ENCODE data around the gene G6PD.
A peak's percentile ranks its signal among the peaks of the same experiment; 100 is the strongest.
"Not testable (repeated sequence)": the region's sequence is repeated elsewhere in the genome, so short reads cannot be mapped to it uniquely, and the experiment has no call there.

The G6PD gene

GRCh38 chrX:154546354-154547244 lies at the start of gene G6PD:
Gene G6PD (minus strand): TSS chrX:154546846. CDS start chrX:154546155, 691 bp downstream.
- peak; percentile 53 to 62 for DNase-seq (ENCODE audit: low read depth in 2 of 2)

GRCh38 chrX:154595559-154596249 lies 49.1 kb upstream of the G6PD start:
- no peak for DNase-seq (ENCODE audit: low read depth in 2 of 2)

- DNase-seq (ENCODE audit: low read depth in 2 of 2): no peak
These were observed 47.8 kb upstream of the G6PD start for GRCh38 chrX:154594491-154594890.

- DNase-seq (ENCODE audit: low read depth in 2 of 2): no peak
These were observed 46.6 kb upstream of the G6PD start for GRCh38 chrX:154593201-154593600.

GRCh38 chrX:154592505-154592904 lies 45.9 kb upstream of the G6PD start:
- DNase-seq (ENCODE audit: low read depth in 2 of 2): no peak

GRCh38 chrX:154590415-154590814 lies 43.8 kb upstream of the G6PD start:
- DNase-seq (ENCODE audit: low read depth in 2 of 2): not testable (repeated sequence)

GRCh38 chrX:154584585-154585183 lies 38.0 kb upstream of the G6PD start, which contains the start of gene CTAG1A:
Gene CTAG1A (plus strand): TSS chrX:154585133. CDS start chrX:154585207, 74 bp downstream.
- DNase-seq (ENCODE audit: low read depth in 2 of 2): not testable (repeated sequence)

GRCh38 chrX:154582994-154583393 lies 36.3 kb upstream of the G6PD start:
- DNase-seq (ENCODE audit: low read depth in 2 of 2): not testable (repeated sequence)

- DNase-seq (ENCODE audit: low read depth in 2 of 2): not testable (repeated sequence)
These were observed 28.4 kb upstream of the G6PD start for GRCh38 chrX:154575076-154575475.

- not testable (repeated sequence) for DNase-seq (ENCODE audit: low read depth in 2 of 2)
These were observed 26.4 kb upstream of the G6PD start for GRCh38 chrX:154573061-154573460.

- DNase-seq (ENCODE audit: low read depth in 2 of 2): not testable (repeated sequence)
These were observed 23.7 kb upstream of the G6PD start for GRCh38 chrX:154570361-154570760.

- DNase-seq (ENCODE audit: low read depth in 2 of 2): not testable (repeated sequence)
These were observed 15.6 kb upstream of the G6PD start for GRCh38 chrX:154562295-154562694.

- not testable (repeated sequence) for DNase-seq (ENCODE audit: low read depth in 2 of 2)
These were observed 13.7 kb upstream of the G6PD start for GRCh38 chrX:154560326-154560725.

- not testable (repeated sequence) for DNase-seq (ENCODE audit: low read depth in 2 of 2)
These were observed 12.2 kb upstream of the G6PD start for GRCh38 chrX:154558896-154559295.

GRCh38 chrX:154558060-154558690 lies 11.5 kb upstream of the G6PD start:
- not testable (repeated sequence) for DNase-seq (ENCODE audit: low read depth in 2 of 2)

GRCh38 chrX:154552112-154552806 lies 5.6 kb upstream of the G6PD start:
- not testable (repeated sequence) for DNase-seq (ENCODE audit: low read depth in 2 of 2)

- no peak for DNase-seq (ENCODE audit: low read depth in 2 of 2)
These were observed 3.1 kb upstream of the G6PD start for GRCh38 chrX:154549766-154550165.

- DNase-seq (ENCODE audit: low read depth in 2 of 2): no peak
These were observed 1.3 kb upstream of the G6PD start for GRCh38 chrX:154548028-154548316.

- peak; percentile 71 to 77 for DNase-seq (ENCODE audit: low read depth in 2 of 2)
These were observed 790 bp upstream of the G6PD start, which contains the start of gene IKBKG for GRCh38 chrX:154547245-154548027. Gene IKBKG (plus strand): TSS chrX:154547620. CDS start chrX:154552003, 4,383 bp downstream.

GRCh38 chrX:154545673-154546274 lies 872 bp downstream of the G6PD start:
- no peak for DNase-seq (ENCODE audit: low read depth in 2 of 2)
